GF-D8 (cell line): ENCODE results near the gene CYLD.

ENCODE experiments used
- DNase-seq: peaks from one replicate; lab custom pipeline; 2025; lab: John Stamatoyannopoulos, UW

CYLD gene

DNA sequence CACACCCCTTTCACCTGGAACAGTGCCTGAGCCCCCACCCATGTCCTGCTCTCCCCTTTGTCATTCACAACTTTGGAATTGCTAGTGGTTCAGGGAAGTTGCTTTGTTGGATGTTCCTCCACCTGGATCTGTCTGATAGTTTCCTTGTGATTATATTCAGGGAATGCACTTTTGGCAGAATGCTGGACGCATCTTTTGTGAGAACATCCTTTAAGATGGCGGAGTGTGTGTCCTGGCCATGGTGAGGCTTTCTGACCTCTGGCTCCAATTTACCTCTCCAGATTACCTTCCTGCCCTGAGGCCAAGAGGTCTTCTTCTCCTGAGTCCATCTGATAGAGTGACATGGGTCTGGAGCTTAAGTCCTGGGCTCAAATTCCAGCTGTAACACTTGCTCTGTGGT is 104.6 kb downstream of the CYLD start:
- DNase-seq = no peak

DNA sequence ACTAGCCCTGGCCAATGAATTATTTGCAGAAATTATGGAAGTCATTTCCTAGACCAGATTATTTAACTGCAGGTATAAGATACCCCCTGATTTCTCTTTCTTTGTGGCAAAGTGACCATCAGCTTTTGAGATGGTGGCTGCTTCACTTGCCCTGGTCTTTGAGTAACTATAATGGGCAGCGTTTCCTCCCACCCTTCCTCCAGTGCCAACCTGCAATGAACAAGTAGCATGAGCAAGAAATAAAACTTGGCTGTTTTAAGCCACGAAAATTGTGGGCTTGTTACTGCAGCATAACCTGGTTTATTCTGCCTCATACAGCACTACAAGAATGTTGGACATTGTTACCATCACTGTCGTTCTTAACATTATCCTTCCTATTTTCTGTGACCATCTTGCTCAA is 105.3 kb downstream of the CYLD start:
- DNase-seq = no peak

DNA sequence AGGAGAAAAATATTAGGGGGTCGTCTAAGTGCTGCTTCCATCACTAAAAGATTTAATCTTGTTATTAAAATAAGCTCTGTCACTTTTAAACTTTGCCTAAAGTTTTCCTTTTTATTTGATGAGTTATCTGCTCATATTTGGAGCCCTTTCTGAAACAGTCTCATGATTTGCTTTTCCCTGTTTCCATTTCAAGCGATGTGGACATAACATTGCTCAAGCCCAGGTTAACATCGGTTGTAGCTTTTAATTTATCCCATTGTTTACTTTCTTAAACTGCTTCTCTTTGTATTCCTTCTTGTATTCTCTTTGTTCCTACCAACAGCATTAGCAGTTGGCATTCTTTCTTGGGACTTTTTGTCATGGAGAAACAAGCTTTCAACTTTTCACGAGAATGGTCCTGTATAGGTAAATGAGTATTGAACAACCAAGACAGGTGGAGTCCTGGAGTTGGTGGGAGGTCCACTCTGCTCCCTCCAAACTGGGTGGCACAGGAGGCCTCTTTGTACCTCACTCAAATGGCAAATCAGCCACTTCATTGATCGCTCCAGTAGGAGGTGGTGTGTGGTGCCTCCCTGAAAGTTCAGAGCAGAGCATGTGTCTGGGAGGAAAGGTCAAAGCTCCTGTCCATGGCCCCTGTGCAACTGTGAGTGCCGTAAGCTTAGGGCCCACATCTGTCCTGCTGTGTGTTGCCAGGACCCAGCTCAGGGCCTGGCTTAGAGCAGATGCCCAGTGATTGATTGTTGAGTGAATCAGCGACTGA is 107.0 kb downstream of the CYLD start:
- no peak for DNase-seq
